GM19023 (cell line): Measurements from ENCODE around the gene OR5B12.
"Not testable (repeated sequence)": the region's sequence is repeated elsewhere in the genome, so short reads cannot be mapped to it uniquely, and the experiment has no call there.

ENCODE experiments used
- ATAC-seq: cut with Tn5 transposase; IDR thresholded peaks from one replicate; pipeline ENCODE4 v1.9.1; 2021; ENCODE audit warnings: mild to moderate bottlenecking, moderate library complexity; ENCODE audit not compliant: unreplicated experiment

The OR5B12 gene

DNA sequence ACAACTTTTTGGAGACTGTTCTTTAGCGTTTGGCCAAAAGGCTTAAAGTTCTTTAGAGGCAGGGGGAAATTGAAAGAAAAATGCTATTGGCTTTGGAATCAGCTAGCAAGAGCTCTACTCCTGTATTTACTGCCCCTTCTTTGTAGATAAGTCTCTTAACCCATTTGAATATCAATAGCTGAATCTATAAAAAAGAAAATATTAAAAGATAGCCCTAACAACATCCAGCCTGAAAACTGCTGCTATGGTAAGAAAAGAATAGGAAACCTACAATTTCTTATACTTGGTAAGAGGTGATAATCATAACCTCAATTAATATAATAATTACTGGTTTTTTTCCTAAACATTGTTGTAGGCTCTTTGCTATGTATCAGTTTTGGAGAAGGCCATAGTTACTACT, at the start of gene OR5B12:
Gene OR5B12 (minus strand): TSS at position 101 of the 400 bp plus-strand sequence. CDS start 2,085 bp downstream, outside the sequence.
- ATAC-seq = no peak

DNA sequence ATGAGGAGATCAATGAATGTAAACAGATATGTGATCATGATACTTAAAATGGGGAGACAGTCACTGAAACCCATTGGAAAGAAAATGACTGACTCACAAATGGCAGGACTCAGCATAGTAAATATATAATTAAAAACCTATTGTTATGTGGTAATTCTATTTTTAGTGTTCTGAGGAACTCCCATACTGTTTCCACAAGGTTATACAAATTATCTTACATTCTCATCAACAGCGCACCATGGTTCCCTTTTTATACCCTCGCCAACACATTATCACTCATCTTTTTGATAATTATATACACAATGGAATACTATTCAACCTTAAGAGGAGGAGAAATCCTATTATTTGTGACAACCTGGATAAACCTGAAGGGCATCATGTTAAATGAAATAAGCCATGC, 48.8 kb upstream of the OR5B12 start:
- no peak for ATAC-seq

- no peak for ATAC-seq
These were observed 45.1 kb upstream of the OR5B12 start for GRCh38 chr11:58487170-58487569.

DNA sequence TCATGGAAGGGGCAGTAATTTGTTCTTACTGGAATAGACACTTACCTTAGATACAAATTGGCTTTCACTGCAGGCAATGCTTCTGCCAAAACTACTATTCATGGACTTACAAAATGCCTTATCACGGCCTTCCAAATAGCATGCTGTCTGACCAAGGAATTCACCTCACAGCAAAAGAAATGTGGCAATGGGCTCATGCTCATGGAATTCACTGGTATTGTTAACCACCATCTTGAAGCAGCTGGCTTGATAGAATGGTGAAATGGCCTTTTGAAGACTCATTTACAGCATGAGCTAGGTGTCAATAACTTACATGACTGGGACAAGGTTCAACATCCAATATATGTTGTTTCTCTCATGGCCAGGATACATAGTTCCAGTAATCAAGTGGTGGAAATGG, 43.9 kb upstream of the OR5B12 start:
- no peak for ATAC-seq

GRCh38 chr11:58471892-58472291, 29.9 kb upstream of the OR5B12 start:
- no peak for ATAC-seq

DNA sequence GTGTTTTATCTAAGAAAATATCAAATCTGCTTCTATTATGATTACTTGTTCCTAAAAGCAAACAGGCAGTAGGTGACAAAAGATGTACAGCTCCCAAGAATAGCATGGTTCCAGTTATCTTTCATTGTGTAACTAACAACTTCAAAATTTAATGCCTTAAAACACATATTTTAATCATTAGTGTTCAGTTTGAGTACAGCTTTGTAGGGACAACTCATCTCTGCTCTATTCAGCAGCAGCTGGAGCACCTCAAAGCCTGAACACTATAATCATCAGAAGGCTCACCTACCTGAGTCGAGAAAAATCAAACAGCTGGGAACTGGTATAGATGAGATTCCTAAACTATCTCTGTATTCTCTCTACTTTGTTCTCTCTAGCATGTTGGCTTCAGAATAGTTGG, 24.3 kb upstream of the OR5B12 start:
- ATAC-seq = no peak

- ATAC-seq = no peak
These were observed 23.7 kb upstream of the OR5B12 start for GRCh38 chr11:58465690-58466089.

DNA sequence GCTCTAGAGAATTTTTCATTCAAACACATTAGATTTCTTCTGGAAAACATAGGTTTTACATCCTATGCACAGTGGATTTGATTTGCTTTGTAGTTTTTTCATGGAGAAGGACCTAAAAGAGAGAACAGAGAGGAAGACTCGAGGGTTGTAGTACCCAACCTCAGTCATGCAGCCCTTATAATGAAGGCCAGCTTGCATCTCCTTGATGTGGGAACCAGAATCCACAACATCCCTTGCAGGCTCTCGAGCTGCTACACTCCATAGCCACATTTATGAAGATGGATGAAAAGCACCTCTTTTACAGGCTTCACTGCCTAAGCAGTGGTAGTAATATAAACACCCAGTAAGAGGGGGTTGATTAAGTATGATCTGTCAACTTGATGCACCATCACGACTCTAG, 9.5 kb upstream of the OR5B12 start:
- no peak for ATAC-seq

GRCh38 chr11:58446294-58446693, 4.3 kb upstream of the OR5B12 start:
- ATAC-seq = no peak

GRCh38 chr11:58444300-58444699, 2.3 kb upstream of the OR5B12 start:
- no peak for ATAC-seq

DNA sequence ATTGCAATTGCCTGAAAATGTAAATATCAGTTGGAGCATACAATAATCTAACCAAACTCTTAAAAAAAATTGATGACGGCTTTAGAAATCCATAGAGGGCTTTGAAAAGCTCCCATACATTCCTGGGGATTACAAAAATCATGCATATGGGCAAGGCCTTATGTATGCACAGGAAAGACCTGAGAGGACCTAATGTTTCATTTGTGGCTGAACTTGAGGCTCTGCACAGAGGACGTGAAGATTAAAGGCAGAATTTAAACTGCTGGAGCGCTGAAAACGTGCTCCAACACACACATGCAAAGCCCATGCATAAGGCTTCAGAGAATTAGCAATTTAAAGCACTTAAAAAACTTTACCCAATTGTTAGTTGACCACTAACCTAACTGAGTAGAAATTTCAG, 3.5 kb downstream of the OR5B12 start:
- no peak for ATAC-seq

DNA sequence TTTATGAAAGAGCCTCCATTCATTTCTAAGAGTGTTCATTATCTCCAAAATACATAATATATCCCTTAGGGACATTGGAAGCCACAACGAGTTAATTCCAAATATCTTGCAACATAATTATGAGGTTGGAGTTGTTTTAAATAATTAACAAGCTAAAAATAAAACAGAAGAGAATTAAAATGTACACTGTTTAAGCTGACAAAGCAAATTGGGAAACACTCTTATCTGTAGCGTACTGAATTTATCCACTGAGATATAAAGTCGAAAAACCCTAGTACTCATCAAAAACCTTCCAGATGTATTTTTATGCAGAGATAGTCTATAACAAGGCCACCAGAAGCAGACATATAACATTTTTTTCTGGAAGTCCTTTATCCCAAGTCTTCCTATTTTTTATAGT, 7.8 kb downstream of the OR5B12 start:
- no peak for ATAC-seq

GRCh38 chr11:58433638-58434203, 8.3 kb downstream of the OR5B12 start:
- no peak for ATAC-seq

GRCh38 chr11:58429273-58429672, 12.8 kb downstream of the OR5B12 start:
- no peak for ATAC-seq

- no peak for ATAC-seq
These were observed 14.0 kb downstream of the OR5B12 start, which contains the start of gene OR5B2 for GRCh38 chr11:58428021-58428420. Gene OR5B2, minus strand, starts transcription at chr11:58428121. Its CDS starts 4,860 bp downstream, at chr11:58423261.

DNA sequence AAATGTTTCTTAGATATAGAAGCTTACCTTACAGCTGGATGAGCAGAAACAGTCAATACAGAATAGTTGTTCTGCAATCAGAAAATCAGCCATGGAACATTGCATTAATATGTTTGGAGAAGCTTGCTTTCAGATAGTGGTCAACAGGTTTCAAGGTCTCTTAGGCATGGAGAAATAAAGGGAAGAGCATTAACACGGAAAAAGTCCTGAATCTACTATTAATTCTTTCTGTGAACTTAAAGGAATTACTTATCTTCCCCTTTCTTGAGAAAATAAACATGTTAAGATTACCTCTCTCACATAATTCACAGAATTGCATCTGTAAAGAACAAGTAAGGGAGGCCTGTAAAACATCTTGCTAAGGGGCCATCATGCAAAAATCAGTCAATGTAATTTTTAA, 35.3 kb downstream of the OR5B12 start, which contains the start of gene OR5B3:
Gene OR5B3 (minus strand): TSS at position 101 of the 400 bp plus-strand sequence. CDS start 3,465 bp downstream, outside the sequence.
- ATAC-seq = no peak

GRCh38 chr11:58399622-58400021, 42.4 kb downstream of the OR5B12 start:
- not testable (repeated sequence) for ATAC-seq

DNA sequence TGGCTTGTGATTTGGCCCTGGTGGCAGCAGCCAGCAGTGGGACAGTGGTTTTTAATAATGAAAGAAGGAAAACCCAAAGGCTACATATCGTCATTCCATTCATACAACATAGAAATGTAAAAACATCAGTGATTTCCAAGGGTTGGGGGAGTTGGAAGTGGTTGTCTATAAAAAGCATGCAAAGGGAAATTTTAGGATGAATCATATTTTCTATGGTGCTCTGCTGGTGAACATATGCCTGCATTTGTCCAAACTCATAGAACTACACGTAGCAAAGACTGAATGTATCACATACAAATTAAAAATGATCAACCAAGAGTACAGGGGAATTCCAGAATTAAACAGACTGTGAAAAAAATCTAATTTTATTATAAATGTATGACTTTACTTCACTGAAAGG, 46.5 kb downstream of the OR5B12 start:
- ATAC-seq = no peak

DNA sequence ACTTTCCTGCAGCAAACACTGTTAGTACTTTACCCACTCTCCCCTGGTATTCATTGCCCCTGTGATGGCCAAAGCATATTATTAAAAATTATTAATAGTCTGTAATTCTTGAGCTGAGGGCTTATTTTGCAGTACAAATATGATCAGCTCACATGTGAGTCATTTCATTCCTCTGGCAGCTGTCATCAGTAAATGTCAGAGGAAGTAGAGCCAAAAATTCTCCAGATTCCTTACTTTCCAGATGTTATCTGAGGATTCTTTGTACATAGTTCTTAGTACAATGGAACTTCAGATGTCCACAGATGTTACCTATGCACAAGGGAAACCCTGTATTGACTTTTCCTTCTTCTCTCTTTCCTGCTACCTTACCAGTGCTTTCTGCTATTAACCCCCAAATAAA, 47.8 kb downstream of the OR5B12 start:
- no peak for ATAC-seq

- ATAC-seq = no peak
These were observed 49.3 kb downstream of the OR5B12 start for GRCh38 chr11:58392746-58393145.

DNA sequence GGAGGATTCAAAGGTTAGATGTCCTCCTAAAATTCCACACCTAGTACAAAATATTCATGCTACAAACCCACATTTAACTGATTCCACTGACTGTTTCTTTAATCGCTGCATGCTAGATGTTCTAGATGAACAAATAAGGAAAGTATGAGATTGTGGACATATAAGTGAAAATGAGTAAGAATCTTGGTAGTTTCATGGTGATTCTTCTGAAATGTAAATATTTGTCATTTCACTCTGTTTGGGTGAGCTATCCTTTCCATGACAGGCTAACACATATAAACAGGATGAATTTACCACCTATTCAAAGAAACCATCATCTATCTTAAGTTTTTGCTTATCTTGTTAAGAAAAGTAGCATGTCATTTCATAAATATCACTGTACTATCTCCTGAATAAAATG, 50.2 kb downstream of the OR5B12 start:
- no peak for ATAC-seq

GRCh38 chr11:58390551-58391063, 51.4 kb downstream of the OR5B12 start:
- no peak for ATAC-seq
